BE2C (cell line): ENCODE results near the gene CDH22.
A peak's percentile ranks its signal among the peaks of the same experiment; 100 is the strongest.

ENCODE experiments used
- DNase-seq: peaks from one replicate; pipeline ENCODE4 v3.0.0-alpha.2; 2020
- H3K27me3 ChIP-seq: fragments of 250-450 bp; sonication (Bioruptor Pico); 2 replicates; pipeline ENCODE4 v1.5.1; 2020; ENCODE audit warnings: mild to moderate bottlenecking
- H3K36me3 ChIP-seq: fragments of 250-450 bp; sonication (Bioruptor Pico); 2 replicates; pipeline ENCODE4 v1.5.1; 2020; ENCODE audit warnings: mild to moderate bottlenecking
- H3K4me1 ChIP-seq: fragments of 250-450 bp; sonication (Bioruptor Pico); 2 replicates; pipeline ENCODE4 v1.5.1; 2020
- H3K4me3 ChIP-seq: 2 replicates; pipeline ENCODE4 v1.5.1; 2011; ENCODE audit warnings: low read depth, low read length
- H3K9me3 ChIP-seq: fragments of 250-450 bp; sonication (Bioruptor Pico); 2 replicates; pipeline ENCODE4 v1.5.1; 2020
- TF ChIP-seq, protein P1 (sequence below): IDR thresholded peaks from 2 replicates; pipeline ENCODE4 v1.5.1; 2012; ENCODE audit warnings: mild to moderate bottlenecking, low read depth, low read length

CDH22 gene

DNA sequence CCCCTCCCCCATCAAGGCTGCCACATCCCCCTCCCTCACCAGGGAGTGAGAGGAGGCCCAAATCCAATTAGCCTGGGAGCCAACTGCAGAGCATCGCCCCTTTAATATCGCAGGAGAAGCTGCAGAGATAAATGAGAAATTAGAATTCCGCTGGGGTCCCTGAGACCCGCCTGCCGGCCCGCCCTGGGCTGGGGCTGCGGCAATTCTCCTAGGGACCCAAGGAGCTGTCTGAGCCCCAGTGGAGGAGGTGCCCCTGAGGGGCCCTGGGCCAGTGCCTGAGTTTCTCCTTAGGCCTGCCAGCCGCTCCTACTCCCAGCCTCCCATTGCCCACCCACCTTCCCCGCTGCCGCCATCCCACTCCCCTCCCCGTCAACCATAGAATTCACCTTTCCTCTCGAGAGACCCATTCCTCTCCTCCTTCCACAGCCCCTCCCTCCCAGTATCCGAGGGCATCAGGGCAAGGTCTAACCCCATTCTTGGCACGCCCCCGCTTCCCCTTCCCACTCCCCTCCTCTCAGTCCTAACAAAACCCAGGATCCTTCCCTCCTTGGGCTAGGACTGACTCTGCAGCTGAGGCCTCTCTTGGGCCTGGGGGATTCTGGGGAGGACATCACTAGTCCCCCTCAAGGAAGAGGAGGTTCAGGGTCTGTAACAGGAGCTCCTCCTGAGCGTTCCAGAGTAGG is 20.0 kb upstream of the CDH22 start:
- Histone ChIP-seq H3K4me1 (peaks cover 45% of the 10 kb centered on the region), H3K36me3 (no peaks in the 10 kb centered on the region), H3K4me3 (no peak overlapping the region), H3K9me3 (no peaks in the 10 kb centered on the region), H3K27me3 (no peaks in the 10 kb centered on the region)
- no peak for DNase-seq
- TF ChIP-seq, protein P1, sequence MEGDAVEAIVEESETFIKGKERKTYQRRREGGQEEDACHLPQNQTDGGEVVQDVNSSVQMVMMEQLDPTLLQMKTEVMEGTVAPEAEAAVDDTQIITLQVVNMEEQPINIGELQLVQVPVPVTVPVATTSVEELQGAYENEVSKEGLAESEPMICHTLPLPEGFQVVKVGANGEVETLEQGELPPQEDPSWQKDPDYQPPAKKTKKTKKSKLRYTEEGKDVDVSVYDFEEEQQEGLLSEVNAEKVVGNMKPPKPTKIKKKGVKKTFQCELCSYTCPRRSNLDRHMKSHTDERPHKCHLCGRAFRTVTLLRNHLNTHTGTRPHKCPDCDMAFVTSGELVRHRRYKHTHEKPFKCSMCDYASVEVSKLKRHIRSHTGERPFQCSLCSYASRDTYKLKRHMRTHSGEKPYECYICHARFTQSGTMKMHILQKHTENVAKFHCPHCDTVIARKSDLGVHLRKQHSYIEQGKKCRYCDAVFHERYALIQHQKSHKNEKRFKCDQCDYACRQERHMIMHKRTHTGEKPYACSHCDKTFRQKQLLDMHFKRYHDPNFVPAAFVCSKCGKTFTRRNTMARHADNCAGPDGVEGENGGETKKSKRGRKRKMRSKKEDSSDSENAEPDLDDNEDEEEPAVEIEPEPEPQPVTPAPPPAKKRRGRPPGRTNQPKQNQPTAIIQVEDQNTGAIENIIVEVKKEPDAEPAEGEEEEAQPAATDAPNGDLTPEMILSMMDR: no peak

DNA sequence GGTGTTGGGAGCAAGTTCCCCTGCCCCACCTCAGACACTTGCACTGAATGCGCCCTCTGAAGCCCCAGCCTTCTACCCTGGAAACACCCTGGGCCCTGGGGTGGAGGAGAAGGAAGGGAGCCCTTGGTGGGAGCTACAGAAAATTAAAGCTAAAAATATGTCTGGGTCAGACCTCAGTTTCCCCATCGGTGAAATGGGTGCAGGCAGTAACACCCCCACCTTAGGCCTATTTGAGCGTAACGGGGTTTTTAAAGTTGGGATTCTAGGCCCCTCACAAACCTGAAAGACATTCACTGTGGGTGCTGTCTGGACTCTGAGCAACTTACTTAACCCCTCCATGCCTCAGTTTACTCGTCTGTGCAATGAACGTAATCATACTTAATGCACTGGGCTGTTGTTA is 19.3 kb upstream of the CDH22 start:
- peaks cover 38% of the 10 kb centered on the region for H3K4me1 ChIP-seq
- no peak for DNase-seq
- H3K27me3 ChIP-seq: no peaks in the 10 kb centered on the region
- H3K4me3 ChIP-seq: no peak overlapping the region
- H3K36me3 ChIP-seq: no peaks in the 10 kb centered on the region
- no peaks in the 10 kb centered on the region for H3K9me3 ChIP-seq
- TF ChIP-seq, protein P1: no peak

DNA sequence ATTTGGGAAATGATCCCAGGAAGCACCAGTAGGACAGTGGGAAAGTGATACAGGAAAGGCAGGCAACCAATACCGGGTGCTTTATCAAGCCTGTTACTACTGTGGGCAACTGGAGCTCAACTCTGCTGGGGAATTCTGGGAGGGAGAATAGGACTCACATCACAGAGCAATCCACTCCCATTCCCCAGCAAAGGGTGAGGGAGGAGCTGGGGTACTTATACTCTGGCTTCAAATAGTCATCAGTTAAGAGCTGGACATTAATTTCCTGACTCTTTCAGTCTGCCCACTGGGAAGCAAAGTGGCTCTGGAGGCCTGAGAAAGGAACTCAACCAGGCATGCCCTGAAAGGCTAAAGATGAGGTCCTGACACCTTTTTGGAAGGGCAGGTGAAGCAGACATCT is 17.5 kb upstream of the CDH22 start:
- no peak for DNase-seq
- TF ChIP-seq, protein P1: no peak
- Histone ChIP-seq H3K4me3 (no peak overlapping the region), H3K9me3 (no peaks in the 10 kb centered on the region), H3K4me1 (peaks cover 27% of the 10 kb centered on the region), H3K36me3 (no peaks in the 10 kb centered on the region), H3K27me3 (no peaks in the 10 kb centered on the region)

DNA sequence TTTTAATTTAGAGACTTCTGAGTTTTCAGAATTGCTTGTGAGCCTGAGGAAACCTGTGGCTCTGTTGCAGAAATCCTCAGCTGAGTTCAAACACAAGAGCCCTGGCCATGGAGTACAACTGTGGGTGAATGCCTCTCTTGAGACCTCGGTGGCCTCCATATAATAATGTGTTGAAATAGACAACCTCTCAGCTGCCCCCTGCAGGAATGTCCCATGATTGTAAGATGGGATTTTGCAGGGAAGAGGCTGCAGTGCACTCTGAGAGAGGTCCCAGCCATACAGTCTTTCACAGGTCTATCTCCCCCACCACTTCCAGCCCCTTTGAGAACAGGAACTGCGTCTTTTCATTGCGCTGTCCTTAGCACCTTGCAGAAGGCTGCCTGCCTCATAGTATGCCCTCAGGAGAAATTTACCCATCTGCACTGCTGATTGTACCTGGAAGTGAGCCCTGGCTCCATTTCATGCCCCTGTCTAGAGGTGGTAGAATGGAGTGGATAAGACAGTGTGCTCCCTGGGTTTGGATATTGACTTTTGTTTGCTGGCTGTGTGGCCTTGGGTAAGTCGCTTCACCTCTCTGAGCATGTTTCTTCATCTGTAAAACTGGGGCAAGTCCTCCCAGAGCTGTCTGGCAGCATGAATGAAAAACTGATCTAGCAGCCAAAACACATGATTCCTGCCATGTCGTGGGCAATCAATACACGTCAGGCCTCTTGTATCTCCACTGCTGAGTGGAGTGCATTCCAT is 16.8 kb upstream of the CDH22 start:
- H3K36me3 ChIP-seq: no peaks in the 10 kb centered on the region
- no peaks in the 10 kb centered on the region for H3K27me3 ChIP-seq
- no peak overlapping the region for H3K4me3 ChIP-seq
- DNase-seq: peak; percentile 62
- H3K4me1 ChIP-seq: peaks cover 21% of the 10 kb centered on the region
- TF ChIP-seq, protein P1: peak; percentile 56
- no peaks in the 10 kb centered on the region for H3K9me3 ChIP-seq

DNA sequence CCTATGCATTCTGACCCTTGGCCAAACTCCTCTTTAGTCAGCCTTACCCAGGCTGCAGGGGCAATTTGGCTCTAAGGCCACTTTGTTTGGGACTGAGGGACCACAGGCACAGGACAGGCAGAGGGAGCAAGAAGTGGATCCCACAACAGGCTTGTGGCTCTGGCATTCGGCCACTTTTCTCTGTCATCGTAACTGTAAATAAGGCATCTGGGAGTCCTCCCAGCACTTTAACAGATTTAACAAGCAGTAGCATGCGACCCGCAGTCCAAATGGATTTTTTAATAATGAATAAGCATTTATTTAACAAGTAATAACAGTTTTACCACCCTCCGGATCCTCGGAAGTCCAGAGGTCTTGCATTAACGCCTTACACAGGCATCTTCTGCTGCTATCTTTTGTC is 16.1 kb upstream of the CDH22 start:
- Histone ChIP-seq H3K9me3 (no peaks in the 10 kb centered on the region), H3K4me3 (no peak overlapping the region), H3K4me1 (peaks cover 14% of the 10 kb centered on the region), H3K36me3 (no peaks in the 10 kb centered on the region), H3K27me3 (no peaks in the 10 kb centered on the region)
- TF ChIP-seq, protein P1: no peak
- DNase-seq: no peak

DNA sequence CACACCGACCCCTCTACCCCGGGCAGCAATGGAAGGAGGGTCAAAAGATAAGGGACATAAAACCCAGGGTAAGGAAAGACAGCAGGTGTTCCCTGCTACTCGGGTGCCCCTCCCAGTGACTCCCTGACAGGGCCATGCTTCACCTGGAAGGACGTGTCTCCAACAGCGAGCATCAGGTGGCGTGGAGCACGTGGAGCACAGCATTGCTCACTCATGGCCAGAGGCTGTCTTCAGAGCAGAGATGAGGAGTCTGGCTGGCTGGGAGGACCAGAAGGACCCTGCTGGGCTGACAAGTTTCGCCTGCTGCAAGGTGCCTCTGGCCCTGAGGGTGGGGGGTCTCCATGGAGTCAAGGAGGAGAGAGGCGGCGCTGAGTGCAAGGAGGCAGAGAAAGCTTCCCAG is 15.3 kb upstream of the CDH22 start:
- peaks cover 5% of the 10 kb centered on the region for H3K4me1 ChIP-seq
- no peaks in the 10 kb centered on the region for H3K27me3 ChIP-seq
- TF ChIP-seq, protein P1: no peak
- no peaks in the 10 kb centered on the region for H3K36me3 ChIP-seq
- no peak for DNase-seq
- no peaks in the 10 kb centered on the region for H3K9me3 ChIP-seq
- no peak overlapping the region for H3K4me3 ChIP-seq
